ENCODE measurements around the gene MAST2. TPM values are rescaled to one million over a fixed set of nuclear protein-coding genes. Genes with fewer than 3 reads are reported as not detected.

Gene MAST2
- 12.2 TPM for polyA plus RNA-seq (2012; ENCODE audit: missing spikeins)

- peak; percentile 93 for DNase-seq (ENCODE audit: insufficient read length)
- FAIRE-seq: peak; percentile 88
- no peak for TF ChIP-seq TAF1 (IDR thresholded peaks at IDR 0.05; ENCODE audit: borderline replicate concordance, low read depth, low read length)
- peak; percentile 33; the same call in 1 of the 2 replicates for TF ChIP-seq POLR2AphosphoS5 (IDR thresholded peaks at IDR 0.05; ENCODE audit: low read depth, low read length)
- TF ChIP-seq POLR2A (IDR thresholded peaks at IDR 0.05; ENCODE audit: low read depth, low read length): peak; percentile 78
These were observed at the start of gene MAST2 for GRCh38 chr1:45803299-45803780. MAST2 (plus strand) TSS chr1:45803612; CDS start chr1:45803896, 284 bp downstream.

- FAIRE-seq: no peak
- DNase-seq (ENCODE audit: insufficient read length): no peak
- TF ChIP-seq POLR2A (IDR thresholded peaks at IDR 0.05; ENCODE audit: low read depth, low read length): no peak
These were observed 47.7 kb upstream of the MAST2 start for GRCh38 chr1:45755697-45756096.

GRCh38 chr1:45762291-45762690, 41.1 kb upstream of the MAST2 start:
- DNase-seq (ENCODE audit: insufficient read length) (no peak), FAIRE-seq (no peak)
- TF ChIP-seq POLR2AphosphoS5 (IDR thresholded peaks at IDR 0.05; ENCODE audit: low read depth, low read length): no peak
- TF ChIP-seq POLR2A (IDR thresholded peaks at IDR 0.05; ENCODE audit: low read depth, low read length): no peak
- TF ChIP-seq TAF1 (IDR thresholded peaks at IDR 0.05; ENCODE audit: borderline replicate concordance, low read depth, low read length): no peak

GRCh38 chr1:45765999-45766792, 37.2 kb upstream of the MAST2 start:
- no peak for FAIRE-seq

GRCh38 chr1:45767035-45767434, 36.4 kb upstream of the MAST2 start:
- no peak for FAIRE-seq
- TF ChIP-seq POLR2A (IDR thresholded peaks at IDR 0.05; ENCODE audit: low read depth, low read length): no peak
- TF ChIP-seq TAF1 (IDR thresholded peaks at IDR 0.05; ENCODE audit: borderline replicate concordance, low read depth, low read length): no peak
- no peak for TF ChIP-seq POLR2AphosphoS5 (IDR thresholded peaks at IDR 0.05; ENCODE audit: low read depth, low read length)
- DNase-seq (ENCODE audit: insufficient read length): no peak

More at GRCh38 chr1:45765999-45766792, 37.2 kb upstream of the MAST2 start:
- DNase-seq (ENCODE audit: insufficient read length): no peak
- TF ChIP-seq TAF1 (IDR thresholded peaks at IDR 0.05; ENCODE audit: borderline replicate concordance, low read depth, low read length) (no peak), POLR2AphosphoS5 (IDR thresholded peaks at IDR 0.05; ENCODE audit: low read depth, low read length) (no peak)

- no peak for DNase-seq (ENCODE audit: insufficient read length)
- no peak for FAIRE-seq
- no peak for TF ChIP-seq TAF1 (IDR thresholded peaks at IDR 0.05; ENCODE audit: borderline replicate concordance, low read depth, low read length)
These were observed 34.0 kb upstream of the MAST2 start for GRCh38 chr1:45769261-45769932.

GRCh38 chr1:45772971-45773370, 30.4 kb upstream of the MAST2 start:
- TF ChIP-seq TAF1 (IDR thresholded peaks at IDR 0.05; ENCODE audit: borderline replicate concordance, low read depth, low read length) (no peak), POLR2A (IDR thresholded peaks at IDR 0.05; ENCODE audit: low read depth, low read length) (no peak), POLR2AphosphoS5 (IDR thresholded peaks at IDR 0.05; ENCODE audit: low read depth, low read length) (no peak)
- FAIRE-seq: no peak
- no peak for DNase-seq (ENCODE audit: insufficient read length)

GRCh38 chr1:45775794-45776193, 27.6 kb upstream of the MAST2 start:
- DNase-seq (ENCODE audit: insufficient read length) (no peak), FAIRE-seq (no peak)
- TF ChIP-seq POLR2AphosphoS5 (IDR thresholded peaks at IDR 0.05; ENCODE audit: low read depth, low read length) (no peak), POLR2A (IDR thresholded peaks at IDR 0.05; ENCODE audit: low read depth, low read length) (no peak), TAF1 (IDR thresholded peaks at IDR 0.05; ENCODE audit: borderline replicate concordance, low read depth, low read length) (no peak)

GRCh38 chr1:45785583-45785982, 17.8 kb upstream of the MAST2 start:
- TF ChIP-seq POLR2A (IDR thresholded peaks at IDR 0.05; ENCODE audit: low read depth, low read length): no peak
- TF ChIP-seq POLR2AphosphoS5 (IDR thresholded peaks at IDR 0.05; ENCODE audit: low read depth, low read length): no peak
- no peak for TF ChIP-seq TAF1 (IDR thresholded peaks at IDR 0.05; ENCODE audit: borderline replicate concordance, low read depth, low read length)
- no peak for FAIRE-seq
- no peak for DNase-seq (ENCODE audit: insufficient read length)

- FAIRE-seq (no peak), DNase-seq (ENCODE audit: insufficient read length) (no peak)
- no peak for TF ChIP-seq TAF1 (IDR thresholded peaks at IDR 0.05; ENCODE audit: borderline replicate concordance, low read depth, low read length)
- no peak for TF ChIP-seq POLR2AphosphoS5 (IDR thresholded peaks at IDR 0.05; ENCODE audit: low read depth, low read length)
- TF ChIP-seq POLR2A (IDR thresholded peaks at IDR 0.05; ENCODE audit: low read depth, low read length): no peak
These were observed 15.5 kb upstream of the MAST2 start for GRCh38 chr1:45787905-45788304.

- TF ChIP-seq TAF1 (IDR thresholded peaks at IDR 0.05; ENCODE audit: borderline replicate concordance, low read depth, low read length) (no peak), POLR2A (IDR thresholded peaks at IDR 0.05; ENCODE audit: low read depth, low read length) (no peak), POLR2AphosphoS5 (IDR thresholded peaks at IDR 0.05; ENCODE audit: low read depth, low read length) (no peak)
- FAIRE-seq (no peak), DNase-seq (ENCODE audit: insufficient read length) (no peak)
These were observed 13.8 kb upstream of the MAST2 start for GRCh38 chr1:45789601-45790000.

GRCh38 chr1:45792744-45793143, 10.7 kb upstream of the MAST2 start:
- DNase-seq (ENCODE audit: insufficient read length) (no peak), FAIRE-seq (no peak)
- TF ChIP-seq POLR2AphosphoS5 (IDR thresholded peaks at IDR 0.05; ENCODE audit: low read depth, low read length): no peak
- TF ChIP-seq TAF1 (IDR thresholded peaks at IDR 0.05; ENCODE audit: borderline replicate concordance, low read depth, low read length): no peak
- TF ChIP-seq POLR2A (IDR thresholded peaks at IDR 0.05; ENCODE audit: low read depth, low read length): no peak
